HG02763 (cell line): ENCODE measurements around the gene KRTAP10-4.
"Not testable (repeated sequence)": the region's sequence is repeated elsewhere in the genome, so short reads cannot be mapped to it uniquely, and the experiment has no call there.

ENCODE experiments used
- ATAC-seq: cut with Tn5 transposase; IDR thresholded peaks from one replicate; pipeline ENCODE4 v1.9.1; 2021; ENCODE audit warnings: mild to moderate bottlenecking, moderate library complexity; ENCODE audit not compliant: unreplicated experiment

KRTAP10-4 gene

GRCh38 chr21:44596068-44596725 is 22.7 kb downstream of the KRTAP10-4 start:
- no peak for ATAC-seq

- ATAC-seq = no peak
Observed at GRCh38 chr21:44598061-44598460, 24.5 kb downstream of the KRTAP10-4 start.

GRCh38 chr21:44599264-44600029 is 25.9 kb downstream of the KRTAP10-4 start:
- no peak for ATAC-seq

- not testable (repeated sequence) for ATAC-seq
Observed at GRCh38 chr21:44600118-44600978, 26.8 kb downstream of the KRTAP10-4 start, which contains the start of gene KRTAP10-7. KRTAP10-7 (plus strand) TSS chr21:44600597; CDS start chr21:44600622, 25 bp downstream.

GRCh38 chr21:44601091-44601490 is 27.6 kb downstream of the KRTAP10-4 start:
- ATAC-seq = not testable (repeated sequence)

- ATAC-seq = no peak
Observed at GRCh38 chr21:44601596-44602462, 28.3 kb downstream of the KRTAP10-4 start.

GRCh38 chr21:44602463-44602850 is 28.9 kb downstream of the KRTAP10-4 start:
- no peak for ATAC-seq

GRCh38 chr21:44603109-44603875 is 29.8 kb downstream of the KRTAP10-4 start:
- ATAC-seq = no peak

GRCh38 chr21:44603911-44604310 is 30.4 kb downstream of the KRTAP10-4 start:
- ATAC-seq = no peak

- ATAC-seq = no peak
Observed at GRCh38 chr21:44606495-44606894, 33.0 kb downstream of the KRTAP10-4 start.

GRCh38 chr21:44609193-44609592 is 35.7 kb downstream of the KRTAP10-4 start:
- no peak for ATAC-seq

GRCh38 chr21:44610157-44610843 is 36.8 kb downstream of the KRTAP10-4 start:
- not testable (repeated sequence) for ATAC-seq

- no peak for ATAC-seq
Observed at GRCh38 chr21:44611551-44611950, 38.0 kb downstream of the KRTAP10-4 start.

- no peak for ATAC-seq
Observed at GRCh38 chr21:44612029-44612486, 38.5 kb downstream of the KRTAP10-4 start, which contains the start of gene KRTAP10-8. KRTAP10-8 (plus strand) TSS chr21:44612079; CDS start chr21:44612101, 22 bp downstream.

GRCh38 chr21:44612669-44613229 is 39.2 kb downstream of the KRTAP10-4 start:
- ATAC-seq = no peak

- ATAC-seq = no peak
Observed at GRCh38 chr21:44613386-44614155, 40.0 kb downstream of the KRTAP10-4 start.

- no peak for ATAC-seq
Observed at GRCh38 chr21:44614161-44614631, 40.7 kb downstream of the KRTAP10-4 start.
